ENCODE data around the gene SLA2. TPM values are rescaled to one million over a fixed set of nuclear protein-coding genes. Genes with fewer than 3 reads are reported as not detected.
"Not testable (repeated sequence)": the region's sequence is repeated elsewhere in the genome, so short reads cannot be mapped to it uniquely, and the experiment has no call there.

SLA2 gene
- total RNA-seq, 3 donors from 2014 or later, result 1.5 to 1.6 (median 1.6) TPM

DNA sequence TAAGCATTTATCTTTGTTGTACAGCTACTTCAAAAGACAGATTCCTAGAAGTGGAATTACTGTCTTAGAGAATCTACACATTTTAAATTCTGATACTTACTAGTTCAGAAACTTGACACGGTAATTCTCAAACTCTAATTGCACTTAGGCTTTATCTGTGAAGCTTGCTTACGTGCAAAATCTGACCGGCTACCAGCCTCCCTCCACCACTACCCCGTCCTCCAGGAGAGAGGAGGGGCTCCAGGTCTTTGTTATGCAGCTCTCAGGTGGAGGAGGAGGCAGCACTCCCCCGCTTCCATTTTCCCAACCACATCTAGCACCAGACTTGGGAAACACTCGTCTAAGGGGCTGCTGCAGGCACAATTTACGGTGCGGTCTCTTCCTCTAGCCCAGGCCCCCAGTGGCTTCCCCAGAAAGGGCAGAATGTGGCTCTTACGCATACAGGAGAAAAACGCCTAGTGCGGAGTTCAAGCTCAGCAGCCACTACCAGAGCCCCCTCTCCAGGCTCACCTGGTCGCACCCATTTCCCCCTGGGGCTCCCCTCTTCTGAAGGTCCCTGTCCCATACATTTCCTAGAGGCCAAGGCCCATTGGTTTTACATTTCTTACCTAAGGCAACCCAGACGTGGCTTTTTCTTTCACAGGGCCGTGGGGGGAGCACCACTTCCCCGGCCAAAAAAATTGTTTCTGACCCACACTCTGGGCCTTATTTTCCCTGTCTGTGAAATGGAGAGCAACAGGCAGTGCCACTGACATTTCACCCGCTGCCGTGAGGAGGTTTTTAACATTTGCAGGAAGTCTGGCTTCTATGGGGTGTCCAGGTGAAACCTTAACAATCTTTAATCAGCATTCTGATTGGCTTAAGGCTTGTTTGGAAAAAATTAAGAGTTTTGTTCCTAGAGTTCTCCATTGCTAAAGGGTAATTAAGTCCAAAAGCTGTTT, 74.2 kb downstream of the SLA2 start:
- no peak for DNase-seq
- intact Hi-C loops (cut with DNase I, micrococcal nuclease), result no loop called here
- no peak overlapping the region for H3K4me3 ChIP-seq

DNA sequence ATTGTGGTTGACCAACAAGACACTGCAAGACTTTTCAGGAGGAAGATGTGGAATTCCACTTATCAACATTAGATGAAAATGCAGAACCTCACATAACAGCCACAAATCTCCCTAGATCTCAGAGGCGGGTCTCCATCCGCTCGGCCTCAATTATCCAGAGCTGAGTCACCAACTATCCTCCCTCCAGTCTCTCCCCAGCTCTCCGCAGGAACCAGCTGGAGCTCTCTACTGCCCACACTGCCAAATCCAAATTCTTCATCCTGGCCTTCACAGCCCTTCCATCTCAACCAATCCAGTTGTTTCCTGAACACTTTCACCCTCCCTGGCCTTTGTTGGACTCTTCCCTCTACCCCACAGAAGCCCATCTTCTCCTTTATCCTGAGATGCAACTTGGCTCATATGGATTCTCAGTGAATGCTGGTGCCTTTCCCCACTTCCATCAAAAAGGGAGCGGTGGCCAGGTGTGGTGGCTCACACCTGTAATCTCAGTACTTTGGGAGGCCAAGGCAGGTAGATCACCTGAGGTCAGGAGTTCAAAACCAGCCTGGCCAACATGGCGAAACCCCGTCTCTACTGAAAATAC, 76.1 kb downstream of the SLA2 start:
- no peak for DNase-seq

More for the DNA sequence above, 74.2 kb downstream of the SLA2 start:
- H3K9me3 ChIP-seq, result no peaks in the 10 kb centered on the region
- TF ChIP-seq, protein P1, sequence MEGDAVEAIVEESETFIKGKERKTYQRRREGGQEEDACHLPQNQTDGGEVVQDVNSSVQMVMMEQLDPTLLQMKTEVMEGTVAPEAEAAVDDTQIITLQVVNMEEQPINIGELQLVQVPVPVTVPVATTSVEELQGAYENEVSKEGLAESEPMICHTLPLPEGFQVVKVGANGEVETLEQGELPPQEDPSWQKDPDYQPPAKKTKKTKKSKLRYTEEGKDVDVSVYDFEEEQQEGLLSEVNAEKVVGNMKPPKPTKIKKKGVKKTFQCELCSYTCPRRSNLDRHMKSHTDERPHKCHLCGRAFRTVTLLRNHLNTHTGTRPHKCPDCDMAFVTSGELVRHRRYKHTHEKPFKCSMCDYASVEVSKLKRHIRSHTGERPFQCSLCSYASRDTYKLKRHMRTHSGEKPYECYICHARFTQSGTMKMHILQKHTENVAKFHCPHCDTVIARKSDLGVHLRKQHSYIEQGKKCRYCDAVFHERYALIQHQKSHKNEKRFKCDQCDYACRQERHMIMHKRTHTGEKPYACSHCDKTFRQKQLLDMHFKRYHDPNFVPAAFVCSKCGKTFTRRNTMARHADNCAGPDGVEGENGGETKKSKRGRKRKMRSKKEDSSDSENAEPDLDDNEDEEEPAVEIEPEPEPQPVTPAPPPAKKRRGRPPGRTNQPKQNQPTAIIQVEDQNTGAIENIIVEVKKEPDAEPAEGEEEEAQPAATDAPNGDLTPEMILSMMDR (IDR thresholded peaks at IDR 0.05), result no peak
- H3K36me3 ChIP-seq (ENCODE audit: low read depth), result no peaks in the 10 kb centered on the region
- no peak for ATAC-seq
- H3K4me1 ChIP-seq (ENCODE audit: low read depth), result peaks cover 13% of the 10 kb centered on the region

DNA sequence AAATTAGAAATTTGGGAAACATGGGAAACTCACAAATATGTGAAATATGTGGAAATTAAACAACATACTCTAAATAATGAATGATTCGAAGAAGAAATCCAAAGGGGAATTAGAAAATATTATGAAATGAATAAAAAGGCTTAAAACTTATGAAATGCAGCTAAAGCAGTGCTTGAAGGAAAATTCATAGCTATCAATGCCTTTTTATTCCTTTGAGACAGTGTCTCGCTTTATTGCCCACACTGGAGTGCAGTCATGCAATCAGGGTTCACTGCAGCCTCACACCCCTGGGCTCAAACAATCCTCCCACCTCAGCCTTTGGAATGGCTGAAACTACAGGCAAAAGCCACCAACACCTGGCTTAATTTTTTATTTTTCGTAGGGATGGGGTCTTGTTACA, 80.5 kb downstream of the SLA2 start:
- no peaks in the 10 kb centered on the region for H3K36me3 ChIP-seq (ENCODE audit: low read depth)
- ATAC-seq (no peak), DNase-seq (no peak)
- no peaks in the 10 kb centered on the region for H3K4me1 ChIP-seq (ENCODE audit: low read depth)
- no peaks in the 10 kb centered on the region for H3K9me3 ChIP-seq
- TF ChIP-seq, protein P1 (IDR thresholded peaks at IDR 0.05), result no peak
- intact Hi-C loops (cut with DNase I, micrococcal nuclease), result no loop called here
- no peak overlapping the region for H3K4me3 ChIP-seq

More for the DNA sequence above, 76.1 kb downstream of the SLA2 start:
- Histone ChIP-seq H3K9me3 (no peaks in the 10 kb centered on the region), H3K36me3 (ENCODE audit: low read depth) (no peaks in the 10 kb centered on the region), H3K4me1 (ENCODE audit: low read depth) (peaks cover 5% of the 10 kb centered on the region), H3K4me3 (no peak overlapping the region)
- TF ChIP-seq, protein P1 (IDR thresholded peaks at IDR 0.05), result no peak
- no peak for ATAC-seq
- intact Hi-C loops (cut with DNase I, micrococcal nuclease), result no loop called here

DNA sequence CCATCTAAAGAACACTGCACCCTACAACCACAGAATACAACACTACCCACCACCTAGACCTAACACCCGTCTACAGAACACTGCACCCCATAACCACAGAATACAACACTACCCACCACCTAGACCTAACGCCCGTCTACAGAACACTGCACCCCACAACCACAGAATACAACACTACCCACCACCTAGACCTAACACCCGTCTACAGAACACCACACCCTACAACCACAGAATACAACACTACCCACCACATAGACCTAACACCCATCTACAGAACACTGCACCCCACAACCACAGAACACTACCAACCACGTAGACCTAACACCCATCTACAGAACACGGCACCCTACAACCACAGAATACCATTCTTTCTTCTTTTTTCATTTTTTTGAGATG, 81.3 kb downstream of the SLA2 start:
- H3K36me3 ChIP-seq (ENCODE audit: low read depth); H3K4me3 ChIP-seq; ATAC-seq; H3K4me1 ChIP-seq (ENCODE audit: low read depth); H3K9me3 ChIP-seq; DNase-seq; intact Hi-C loops (cut with DNase I, micrococcal nuclease): not testable (repeated sequence)

DNA sequence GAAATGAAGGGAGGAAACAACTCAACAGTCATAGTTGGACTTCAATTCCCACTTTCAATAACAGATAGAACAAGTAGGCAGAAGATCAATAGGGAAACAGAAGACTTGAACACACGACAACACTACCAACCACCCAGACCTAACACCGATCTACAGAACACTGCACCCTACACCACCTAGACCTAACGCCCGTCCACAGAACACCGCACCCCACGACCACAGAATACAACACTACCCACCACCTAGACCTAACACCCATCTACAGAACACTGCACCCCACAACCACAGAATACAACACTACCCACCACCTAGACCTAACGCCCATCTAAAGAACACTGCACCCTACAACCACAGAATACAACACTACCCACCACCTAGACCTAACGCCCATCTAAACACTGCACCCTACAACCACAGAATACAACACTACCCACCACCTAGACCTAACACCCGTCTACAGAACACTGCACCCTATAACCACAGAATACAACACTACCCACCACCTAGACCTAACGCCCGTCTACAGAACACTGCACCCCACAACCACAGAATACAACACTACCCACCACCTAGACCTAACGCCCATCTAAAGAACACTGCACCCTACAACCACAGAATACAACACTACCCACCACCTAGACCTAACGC, 81.8 kb downstream of the SLA2 start:
- not testable (repeated sequence) for H3K4me1 ChIP-seq (ENCODE audit: low read depth); ATAC-seq

DNA sequence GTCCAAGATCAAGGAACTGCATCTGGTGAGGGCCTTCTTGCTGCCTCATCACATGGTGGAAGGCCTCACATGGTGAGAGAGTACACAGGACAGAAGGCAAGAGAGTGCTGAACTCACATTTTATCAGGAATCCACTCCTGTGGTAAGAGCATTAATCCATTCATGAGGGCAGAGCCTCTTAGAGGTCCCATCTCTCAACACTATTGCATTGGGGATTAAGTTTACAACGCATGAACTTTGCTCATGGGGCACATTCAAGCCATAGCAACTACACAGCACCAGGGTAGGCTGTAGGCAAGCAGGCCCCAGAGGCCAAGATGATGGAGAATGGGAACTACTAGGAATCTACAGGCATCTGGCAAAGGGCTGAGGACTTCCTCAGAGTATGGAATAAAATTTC, 82.6 kb downstream of the SLA2 start:
- no peak for ATAC-seq
- H3K36me3 ChIP-seq (ENCODE audit: low read depth), result no peaks in the 10 kb centered on the region
- no peaks in the 10 kb centered on the region for H3K9me3 ChIP-seq
- intact Hi-C loops (cut with DNase I, micrococcal nuclease), result no loop called here
- H3K4me3 ChIP-seq, result no peak overlapping the region
- no peaks in the 10 kb centered on the region for H3K4me1 ChIP-seq (ENCODE audit: low read depth)
- no peak for DNase-seq
- TF ChIP-seq, protein P1 (IDR thresholded peaks at IDR 0.05), result no peak

More for the DNA sequence above, 81.8 kb downstream of the SLA2 start:
- H3K36me3 ChIP-seq (ENCODE audit: low read depth); H3K9me3 ChIP-seq; intact Hi-C loops (cut with DNase I, micrococcal nuclease); H3K4me3 ChIP-seq; DNase-seq: not testable (repeated sequence)

All from mucosa of descending colon (tissue), 3 donors.